DOHH2 (cell line): Measurements from ENCODE around the gene CTDSPL.

ENCODE experiments used
- H3F3A ChIP-seq: fragments of 200-600 bp; sonication (generic), shearing (Covaris generic); 2 replicates; pipeline ENCODE4 v1.6.0; 2016; ENCODE audit warnings: antibody characterized with exemption, mild to moderate bottlenecking; ENCODE audit not compliant: control insufficient read depth, insufficient read depth
- H3K27ac ChIP-seq: fragments of 200-600 bp; sonication (generic); 2 replicates; pipeline ENCODE4 v1.5.1; 2014; ENCODE audit warnings: low read depth, mild to moderate bottlenecking, low read length, moderate library complexity
- H3K27me3 ChIP-seq: fragments of 200-600 bp; sonication (generic); 2 replicates; pipeline ENCODE4 v1.6.1; 2014; ENCODE audit warnings: mild to moderate bottlenecking, low read length, mixed read lengths; ENCODE audit not compliant: control insufficient read depth
- H3K36me3 ChIP-seq: fragments of 200-600 bp; sonication (generic); 2 replicates; pipeline ENCODE4 v1.6.1; 2014; ENCODE audit warnings: mild to moderate bottlenecking, low read length, moderate library complexity, mixed read lengths; ENCODE audit not compliant: control insufficient read depth
- H3K4me1 ChIP-seq: fragments of 200-600 bp; sonication (generic); 2 replicates; pipeline ENCODE4 v1.6.1; 2014; ENCODE audit warnings: mild to moderate bottlenecking, low read length, mixed read lengths; ENCODE audit not compliant: control insufficient read depth
- H3K4me2 ChIP-seq: fragments of 200-600 bp; sonication (generic); 2 replicates; pipeline ENCODE4 v1.6.0; 2014; ENCODE audit warnings: mild to moderate bottlenecking, low read length, moderate library complexity
- H3K4me3 ChIP-seq: fragments of 200-600 bp; sonication (generic); 2 replicates; pipeline ENCODE4 v1.5.1; 2014; ENCODE audit warnings: mild to moderate bottlenecking, low read length, mixed read lengths
- H3K79me2 ChIP-seq: fragments of 200-600 bp; sonication (generic); 2 replicates; pipeline ENCODE4 v1.6.1; 2014; ENCODE audit warnings: mild to moderate bottlenecking, low read length, mixed read lengths; ENCODE audit not compliant: control insufficient read depth
- H3K9me2 ChIP-seq: fragments of 200-600 bp; sonication (generic); replicated peaks from 2 replicates; pipeline ENCODE4 v1.6.1; 2014; ENCODE audit warnings: mild to moderate bottlenecking, low read length, mixed read lengths; ENCODE audit not compliant: control insufficient read depth
- H3K9me3 ChIP-seq: fragments of 200-600 bp; sonication (generic); 2 replicates; pipeline ENCODE4 v1.6.1; 2014; ENCODE audit warnings: antibody characterized with exemption, low read length, mixed read lengths; ENCODE audit not compliant: control insufficient read depth, insufficient read depth
- H4K20me1 ChIP-seq: fragments of 200-600 bp; sonication (generic); 2 replicates; pipeline ENCODE4 v1.6.0; 2014; ENCODE audit warnings: low read depth, mild to moderate bottlenecking, antibody characterized with exemption, low read length, moderate library complexity; ENCODE audit not compliant: control insufficient read depth, insufficient read depth
- EZH2phosphoT487 ChIP-seq: fragments of 200-600 bp; sonication (generic); IDR thresholded peaks from 2 replicates; pipeline ENCODE4 v1.6.1; 2017; ENCODE audit warnings: borderline replicate concordance, mild to moderate bottlenecking, antibody characterized with exemption, low read length, moderate library complexity, mixed read lengths
- TF ChIP-seq, protein P1 (sequence below): fragments of 200-600 bp; sonication (generic); IDR thresholded peaks from one replicate; pipeline ENCODE4 v1.5.1; 2014; ENCODE audit warnings: antibody characterized with exemption, mild to moderate bottlenecking, low read depth, low read length; ENCODE audit not compliant: poor library complexity, severe bottlenecking

CTDSPL gene

DNA sequence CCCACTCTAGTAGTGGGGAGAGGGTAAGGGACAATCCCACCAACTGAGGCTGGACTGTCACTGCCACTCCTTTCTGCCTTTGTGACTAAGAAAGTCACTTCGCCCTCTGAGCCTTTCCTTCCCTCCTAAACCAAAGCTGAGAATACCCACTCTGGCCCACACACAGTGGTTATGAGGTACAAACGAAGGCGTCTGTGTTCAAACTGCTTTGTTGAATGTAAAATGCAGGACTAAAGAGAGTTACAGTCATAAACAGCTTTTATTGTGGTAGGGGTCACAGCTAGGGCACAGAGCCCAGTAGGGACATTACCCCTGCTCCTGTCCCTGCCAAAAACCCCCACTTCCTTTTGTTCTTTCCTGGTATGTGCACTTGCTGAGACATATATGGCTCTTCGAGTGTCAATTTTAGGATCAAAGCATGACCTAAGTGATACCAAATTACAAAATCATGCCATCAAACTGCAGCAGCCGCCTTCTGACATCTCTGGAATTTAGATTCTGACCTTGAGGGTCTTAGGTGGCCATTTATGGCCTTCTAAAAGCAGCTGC lies 45.1 kb downstream of the CTDSPL start:
- TF ChIP-seq, protein P1, sequence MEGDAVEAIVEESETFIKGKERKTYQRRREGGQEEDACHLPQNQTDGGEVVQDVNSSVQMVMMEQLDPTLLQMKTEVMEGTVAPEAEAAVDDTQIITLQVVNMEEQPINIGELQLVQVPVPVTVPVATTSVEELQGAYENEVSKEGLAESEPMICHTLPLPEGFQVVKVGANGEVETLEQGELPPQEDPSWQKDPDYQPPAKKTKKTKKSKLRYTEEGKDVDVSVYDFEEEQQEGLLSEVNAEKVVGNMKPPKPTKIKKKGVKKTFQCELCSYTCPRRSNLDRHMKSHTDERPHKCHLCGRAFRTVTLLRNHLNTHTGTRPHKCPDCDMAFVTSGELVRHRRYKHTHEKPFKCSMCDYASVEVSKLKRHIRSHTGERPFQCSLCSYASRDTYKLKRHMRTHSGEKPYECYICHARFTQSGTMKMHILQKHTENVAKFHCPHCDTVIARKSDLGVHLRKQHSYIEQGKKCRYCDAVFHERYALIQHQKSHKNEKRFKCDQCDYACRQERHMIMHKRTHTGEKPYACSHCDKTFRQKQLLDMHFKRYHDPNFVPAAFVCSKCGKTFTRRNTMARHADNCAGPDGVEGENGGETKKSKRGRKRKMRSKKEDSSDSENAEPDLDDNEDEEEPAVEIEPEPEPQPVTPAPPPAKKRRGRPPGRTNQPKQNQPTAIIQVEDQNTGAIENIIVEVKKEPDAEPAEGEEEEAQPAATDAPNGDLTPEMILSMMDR, result no peak
- TF ChIP-seq EZH2phosphoT487, result no peak
- no peak overlapping the region for H3K4me2 ChIP-seq
- H3K27me3 ChIP-seq, result peaks cover 41% of the 10 kb centered on the region
- no peaks in the 10 kb centered on the region for H3K9me2 ChIP-seq
- no peaks in the 10 kb centered on the region for H3K4me1 ChIP-seq
- no peaks in the 10 kb centered on the region for H3K79me2 ChIP-seq
- no peaks in the 10 kb centered on the region for H3F3A ChIP-seq
- no peak overlapping the region for H3K27ac ChIP-seq
- no peaks in the 10 kb centered on the region for H3K36me3 ChIP-seq
- H3K4me3 ChIP-seq, result no peak overlapping the region
- H3K9me3 ChIP-seq, result no peaks in the 10 kb centered on the region
- H4K20me1 ChIP-seq, result no peaks in the 10 kb centered on the region

DNA sequence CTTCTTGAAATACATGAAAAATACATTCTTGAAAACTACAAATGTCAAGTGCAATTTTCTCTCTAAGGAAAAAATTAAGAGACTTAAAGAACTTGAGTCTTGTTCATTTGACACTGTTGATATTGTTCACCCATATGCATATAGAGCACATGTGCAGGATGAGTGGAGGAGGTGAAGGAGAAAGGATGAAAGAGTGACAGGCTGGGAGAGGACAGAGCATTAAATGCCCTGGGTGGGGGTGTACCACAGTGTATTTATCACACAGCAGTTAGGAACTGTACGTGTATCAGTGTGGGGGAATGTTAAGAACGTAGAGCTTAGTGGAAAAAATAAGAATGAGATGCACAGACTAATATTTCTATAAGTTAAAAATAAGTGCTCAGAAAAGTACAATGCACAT lies 45.7 kb downstream of the CTDSPL start:
- Histone ChIP-seq H3K36me3 (no peaks in the 10 kb centered on the region), H4K20me1 (no peaks in the 10 kb centered on the region), H3K4me3 (no peak overlapping the region), H3K27me3 (peaks cover 41% of the 10 kb centered on the region), H3K27ac (no peak overlapping the region), H3K4me1 (no peaks in the 10 kb centered on the region), H3K9me2 (no peaks in the 10 kb centered on the region), H3K4me2 (no peak overlapping the region), H3K9me3 (no peaks in the 10 kb centered on the region), H3F3A (no peaks in the 10 kb centered on the region), H3K79me2 (no peaks in the 10 kb centered on the region)
- TF ChIP-seq EZH2phosphoT487, result no peak
- TF ChIP-seq, protein P1, result no peak

DNA sequence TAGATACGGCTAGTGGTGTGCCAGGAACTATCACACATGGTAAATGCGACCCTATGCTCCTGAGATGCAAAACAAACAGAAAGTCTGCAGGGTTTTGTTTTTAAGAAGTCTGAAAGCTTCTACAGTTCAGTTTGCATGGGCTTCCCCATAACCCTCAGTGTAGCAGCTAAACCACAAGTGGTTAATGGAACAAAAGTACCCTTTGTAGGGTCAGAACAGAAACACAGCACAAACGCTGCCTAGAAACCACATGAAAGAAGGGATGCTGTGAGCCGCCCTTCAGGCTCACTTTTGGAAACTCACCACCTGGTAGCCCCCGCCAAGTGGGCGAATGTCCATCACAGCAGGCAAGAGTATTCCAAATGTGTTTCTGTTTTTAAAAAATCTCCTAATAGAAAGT lies 46.2 kb downstream of the CTDSPL start:
- Histone ChIP-seq H3K4me2 (no peak overlapping the region), H3K27ac (no peak overlapping the region)

More for the DNA sequence above, 46.2 kb downstream of the CTDSPL start:
- H3K4me3 ChIP-seq, result no peak overlapping the region
- H3F3A ChIP-seq, result no peaks in the 10 kb centered on the region
- H3K79me2 ChIP-seq, result no peaks in the 10 kb centered on the region
- no peaks in the 10 kb centered on the region for H3K4me1 ChIP-seq
- no peak for TF ChIP-seq EZH2phosphoT487
- TF ChIP-seq, protein P1, result no peak
- no peaks in the 10 kb centered on the region for H3K9me3 ChIP-seq
- H3K9me2 ChIP-seq, result no peaks in the 10 kb centered on the region
- H3K36me3 ChIP-seq, result no peaks in the 10 kb centered on the region
- H3K27me3 ChIP-seq, result peaks cover 41% of the 10 kb centered on the region
- no peaks in the 10 kb centered on the region for H4K20me1 ChIP-seq
